OCI-LY1 (cell line): ENCODE data around the gene IMMP2L.

Experiments used
- CTCF ChIP-seq: fragments of 200-600 bp; sonication (generic), shearing (Covaris generic); IDR thresholded peaks from 2 replicates; pipeline ENCODE4 v1.5.1; 2017; ENCODE audit warnings: mild to moderate bottlenecking, antibody characterized with exemption, low read length, moderate library complexity, mixed read lengths
- EZH2 ChIP-seq: fragments of 200-600 bp; sonication (generic), shearing (Covaris generic); IDR thresholded peaks from 2 replicates; pipeline ENCODE4 v1.8.0; 2017; ENCODE audit warnings: borderline replicate concordance, mixed run types, mild to moderate bottlenecking, antibody characterized with exemption, low read length, moderate library complexity, mixed read lengths

GRCh38 chr7:111226800-111227199 is 335.5 kb downstream of the IMMP2L start:
- no peak for TF ChIP-seq CTCF
- TF ChIP-seq EZH2, result no peak
